ENCODE results near the gene IQGAP2. TPM values are rescaled to one million over a fixed set of nuclear protein-coding genes. Genes with fewer than 3 reads are reported as not detected.

IQGAP2 gene
- total RNA-seq, 2 donors from 2014 or later, result 15.3 to 17.6 TPM

DNA sequence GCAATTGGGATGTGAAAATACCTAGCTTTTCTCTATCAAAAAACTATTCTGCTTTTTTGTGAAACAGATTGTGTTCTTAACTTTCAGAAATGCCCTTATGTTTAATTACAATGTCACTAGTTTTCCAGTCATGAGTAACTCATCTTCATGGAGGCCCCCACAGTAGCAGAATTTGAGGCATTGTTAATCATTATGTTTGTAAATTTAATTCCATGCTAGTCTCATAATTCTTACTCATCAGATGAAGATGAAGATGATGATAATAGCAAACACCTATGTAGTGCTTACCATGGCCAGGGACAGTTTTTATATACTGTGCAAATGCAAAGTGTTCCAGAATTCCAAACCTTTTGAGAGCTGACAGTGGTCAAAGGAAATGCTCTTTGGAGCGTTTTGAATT is 285.1 kb downstream of the IQGAP2 start:
- no peak overlapping the region for H3K4me3 ChIP-seq
- no peaks in the 10 kb centered on the region for H3K27me3 ChIP-seq (replicated peaks; ENCODE audit: insufficient read depth)
- H3K4me1 ChIP-seq (ENCODE audit: control insufficient read depth in 1 of 2, low read depth in 2 of 2), result peaks cover 10 to 34% of the 10 kb centered on the region in 2 donors
- H3K36me3 ChIP-seq, result no peaks in the 10 kb centered on the region
- ATAC-seq (ENCODE audit: insufficient number of reproducible peaks, low FRiP score, low read depth), result no peak
- no peak overlapping the region for H3K27ac ChIP-seq
- no peak for DNase-seq (ENCODE audit: low spot score)
- H3K9me3 ChIP-seq, result no peaks in the 10 kb centered on the region
- TF ChIP-seq, protein P1, sequence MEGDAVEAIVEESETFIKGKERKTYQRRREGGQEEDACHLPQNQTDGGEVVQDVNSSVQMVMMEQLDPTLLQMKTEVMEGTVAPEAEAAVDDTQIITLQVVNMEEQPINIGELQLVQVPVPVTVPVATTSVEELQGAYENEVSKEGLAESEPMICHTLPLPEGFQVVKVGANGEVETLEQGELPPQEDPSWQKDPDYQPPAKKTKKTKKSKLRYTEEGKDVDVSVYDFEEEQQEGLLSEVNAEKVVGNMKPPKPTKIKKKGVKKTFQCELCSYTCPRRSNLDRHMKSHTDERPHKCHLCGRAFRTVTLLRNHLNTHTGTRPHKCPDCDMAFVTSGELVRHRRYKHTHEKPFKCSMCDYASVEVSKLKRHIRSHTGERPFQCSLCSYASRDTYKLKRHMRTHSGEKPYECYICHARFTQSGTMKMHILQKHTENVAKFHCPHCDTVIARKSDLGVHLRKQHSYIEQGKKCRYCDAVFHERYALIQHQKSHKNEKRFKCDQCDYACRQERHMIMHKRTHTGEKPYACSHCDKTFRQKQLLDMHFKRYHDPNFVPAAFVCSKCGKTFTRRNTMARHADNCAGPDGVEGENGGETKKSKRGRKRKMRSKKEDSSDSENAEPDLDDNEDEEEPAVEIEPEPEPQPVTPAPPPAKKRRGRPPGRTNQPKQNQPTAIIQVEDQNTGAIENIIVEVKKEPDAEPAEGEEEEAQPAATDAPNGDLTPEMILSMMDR (IDR thresholded peaks at IDR 0.05), result no peak

DNA sequence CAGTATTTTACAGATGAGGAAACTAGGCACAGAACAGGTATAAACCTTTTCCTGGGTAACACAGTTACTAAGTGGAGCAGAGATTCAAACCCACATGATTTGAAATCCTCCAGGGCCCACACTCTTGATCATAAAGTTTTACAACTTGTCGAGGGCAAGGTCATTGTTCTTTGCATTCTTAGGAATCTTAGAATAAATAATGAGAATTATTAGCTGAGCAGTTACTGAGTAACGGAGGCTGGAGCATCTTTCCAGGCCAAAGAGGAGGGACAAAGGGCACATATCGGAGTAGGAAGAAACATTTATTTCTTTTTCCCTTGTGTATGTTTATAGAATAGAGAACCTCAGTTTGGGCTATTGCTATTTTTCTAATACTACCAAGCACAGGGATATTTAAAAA is 285.8 kb downstream of the IQGAP2 start:
- Histone ChIP-seq H3K4me1 (ENCODE audit: control insufficient read depth in 1 of 2, low read depth in 2 of 2) (peaks cover 10 to 34% of the 10 kb centered on the region in 2 donors), H3K36me3 (no peaks in the 10 kb centered on the region), H3K4me3 (no peak overlapping the region), H3K27ac (no peak overlapping the region), H3K27me3 (replicated peaks; ENCODE audit: insufficient read depth) (no peaks in the 10 kb centered on the region), H3K9me3 (no peaks in the 10 kb centered on the region)
- no peak for DNase-seq (ENCODE audit: low spot score)
- no peak for ATAC-seq (ENCODE audit: insufficient number of reproducible peaks, low FRiP score, low read depth)
- TF ChIP-seq, protein P1 (IDR thresholded peaks at IDR 0.05), result no peak

DNA sequence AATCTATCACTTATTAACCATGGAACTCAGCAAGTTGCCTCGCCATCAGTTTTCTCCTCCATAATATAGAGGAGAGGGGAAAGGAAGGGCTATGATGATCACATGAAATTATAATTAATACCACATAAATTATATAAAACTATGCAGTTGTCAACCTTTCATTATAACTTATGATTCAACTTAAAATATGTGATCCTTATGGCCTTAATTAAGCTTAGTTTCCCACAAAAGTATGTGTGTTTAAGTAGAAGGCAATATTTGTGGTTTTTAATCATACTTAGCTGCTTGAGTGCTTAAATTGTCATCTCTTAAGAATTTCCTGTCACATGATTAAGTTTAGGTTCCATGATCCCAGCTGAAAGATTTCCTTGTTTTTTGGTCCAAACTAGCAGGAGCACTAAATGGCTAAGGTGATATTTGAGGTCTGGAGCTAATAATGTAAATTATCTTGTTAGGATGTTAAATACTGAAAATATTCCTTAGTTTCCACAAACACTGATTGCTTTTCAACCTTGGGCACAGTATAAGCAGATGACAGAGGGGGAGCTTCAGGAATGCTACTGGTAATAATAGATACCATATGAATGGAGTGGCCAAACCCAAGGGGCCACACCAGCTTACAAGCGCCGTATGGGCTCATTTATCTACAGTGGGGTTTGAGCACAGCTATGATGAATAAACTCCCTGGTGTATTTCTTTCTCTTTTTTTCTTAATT is 286.4 kb downstream of the IQGAP2 start:
- no peaks in the 10 kb centered on the region for H3K9me3 ChIP-seq
- peaks cover 10 to 34% of the 10 kb centered on the region in 2 donors for H3K4me1 ChIP-seq (ENCODE audit: control insufficient read depth in 1 of 2, low read depth in 2 of 2)
- no peak for DNase-seq (ENCODE audit: low spot score)
- TF ChIP-seq, protein P1 (IDR thresholded peaks at IDR 0.05), result no peak
- ATAC-seq (ENCODE audit: insufficient number of reproducible peaks, low FRiP score, low read depth), result no peak
- no peaks in the 10 kb centered on the region for H3K27me3 ChIP-seq (replicated peaks; ENCODE audit: insufficient read depth)
- no peaks in the 10 kb centered on the region for H3K36me3 ChIP-seq
- H3K27ac ChIP-seq, result peak overlapping the region; percentile 11 to 21
- H3K4me3 ChIP-seq, result no peak overlapping the region

DNA sequence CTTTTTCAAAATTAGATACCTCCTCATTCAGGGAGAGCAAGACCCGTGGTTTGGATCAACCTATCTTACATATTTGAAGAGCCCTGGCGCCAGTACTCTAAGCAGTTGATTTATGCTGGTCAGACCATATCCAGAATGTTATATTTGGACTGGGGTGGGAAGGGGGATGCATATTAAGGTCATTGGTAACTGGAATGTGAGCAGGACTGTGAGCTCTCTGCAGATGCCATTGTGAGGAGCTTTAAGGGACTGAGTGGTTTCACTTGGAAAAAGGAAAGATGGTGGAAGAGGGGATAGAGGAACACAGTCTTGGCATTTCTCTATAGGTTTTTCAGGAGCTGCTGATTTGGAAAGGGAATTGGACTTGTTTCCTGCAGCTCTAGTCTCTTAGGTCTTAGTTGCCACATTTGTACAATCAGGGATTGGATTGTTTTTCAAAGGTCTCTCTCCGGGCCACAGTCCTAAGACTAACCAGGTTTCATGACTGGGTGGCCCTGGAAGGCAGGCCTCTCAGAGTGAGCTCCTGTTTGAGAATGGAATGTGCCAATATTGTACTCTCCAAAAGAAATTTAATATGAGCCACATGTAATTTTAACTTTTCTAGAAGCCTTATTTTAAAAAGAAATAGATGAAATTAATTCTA is 287.1 kb downstream of the IQGAP2 start:
- ATAC-seq (ENCODE audit: insufficient number of reproducible peaks, low FRiP score, low read depth) (no peak), DNase-seq (ENCODE audit: low spot score) (no peak)
- no peak overlapping the region for H3K4me3 ChIP-seq
- H3K36me3 ChIP-seq, result no peaks in the 10 kb centered on the region
- TF ChIP-seq, protein P1 (IDR thresholded peaks at IDR 0.05), result no peak
- no peaks in the 10 kb centered on the region for H3K9me3 ChIP-seq
- no peaks in the 10 kb centered on the region for H3K27me3 ChIP-seq (replicated peaks; ENCODE audit: insufficient read depth)
- peaks cover 10 to 34% of the 10 kb centered on the region in 2 donors for H3K4me1 ChIP-seq (ENCODE audit: control insufficient read depth in 1 of 2, low read depth in 2 of 2)
- peak overlapping the region; percentile 11 to 21 for H3K27ac ChIP-seq

DNA sequence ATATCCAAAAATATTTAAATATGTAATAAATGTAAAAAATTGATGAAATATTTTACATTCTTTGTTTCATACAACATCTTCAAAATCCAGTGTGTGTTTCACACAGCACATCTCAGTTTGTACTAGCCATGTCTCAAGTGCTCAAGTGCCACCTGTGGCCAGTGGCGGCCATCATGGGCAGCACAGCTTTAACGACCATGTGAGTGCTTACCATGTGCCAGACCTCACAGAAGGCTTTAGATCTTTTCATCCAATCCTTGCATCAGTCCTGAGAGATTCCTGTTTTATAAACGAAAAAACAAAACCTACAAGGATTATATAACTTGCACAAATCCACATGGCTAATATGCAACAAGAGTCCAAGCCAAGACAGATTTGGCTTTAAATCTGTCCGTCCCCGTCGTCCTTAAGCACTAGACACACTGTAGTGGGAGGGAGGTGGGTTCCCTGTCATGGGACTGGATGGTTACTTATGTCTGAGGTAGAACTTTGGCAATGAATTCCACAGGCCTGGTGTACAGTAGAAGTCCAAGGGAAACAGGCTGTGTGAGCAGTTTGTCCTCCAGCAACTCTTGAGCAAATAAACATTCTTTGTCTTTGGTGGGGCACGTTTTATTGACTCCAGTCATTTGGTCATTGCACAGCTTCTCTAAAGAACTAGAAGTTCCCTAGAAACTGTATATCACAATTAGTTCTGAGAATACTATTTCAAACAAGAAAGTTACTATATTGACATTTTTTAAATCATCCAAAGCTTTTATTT is 287.8 kb downstream of the IQGAP2 start:
- DNase-seq (ENCODE audit: low spot score), result no peak
- no peak for ATAC-seq (ENCODE audit: insufficient number of reproducible peaks, low FRiP score, low read depth)
- TF ChIP-seq, protein P1 (IDR thresholded peaks at IDR 0.05), result no peak

More for the DNA sequence above, 287.8 kb downstream of the IQGAP2 start:
- Histone ChIP-seq H3K27ac (peak overlapping the region; percentile 31 to 41), H3K36me3 (no peaks in the 10 kb centered on the region), H3K9me3 (no peaks in the 10 kb centered on the region), H3K4me3 (no peak overlapping the region), H3K4me1 (ENCODE audit: control insufficient read depth in 1 of 2, low read depth in 2 of 2) (peaks cover 10 to 34% of the 10 kb centered on the region in 2 donors), H3K27me3 (replicated peaks; ENCODE audit: insufficient read depth) (no peaks in the 10 kb centered on the region)
